HG03432 (cell line): ENCODE results near the gene ST6GALNAC6.
"Not testable (repeated sequence)": the region's sequence is repeated elsewhere in the genome, so short reads cannot be mapped to it uniquely, and the experiment has no call there.

Source experiments
- ATAC-seq: cut with Tn5 transposase; IDR thresholded peaks from one replicate; pipeline ENCODE4 v1.9.1; 2021; ENCODE audit warnings: mild to moderate bottlenecking, moderate library complexity; ENCODE audit not compliant: unreplicated experiment

Gene ST6GALNAC6

GRCh38 chr9:127860779-127861178 is 38.6 kb downstream of the ST6GALNAC6 start:
- no peak for ATAC-seq

DNA sequence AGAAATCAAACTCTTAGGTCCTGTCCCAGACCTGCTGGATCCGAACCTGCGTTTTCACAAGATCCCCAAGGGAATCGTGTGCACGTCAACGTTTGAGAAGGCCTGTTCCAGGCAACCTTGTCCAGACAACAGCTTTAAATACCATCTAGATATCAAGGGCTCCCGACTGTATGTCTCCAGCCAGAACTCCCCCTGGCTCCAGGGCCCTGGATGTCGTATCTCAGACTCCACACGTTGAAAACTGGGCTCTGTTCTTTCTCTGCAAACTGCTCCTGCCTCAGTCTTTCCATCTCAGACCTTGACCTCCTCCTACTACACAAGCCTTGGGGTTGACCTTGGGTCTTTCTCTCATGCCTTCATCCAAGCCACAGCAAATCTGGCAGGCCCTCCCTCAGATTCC is 39.1 kb downstream of the ST6GALNAC6 start:
- no peak for ATAC-seq

- no peak for ATAC-seq
Observed at GRCh38 chr9:127858041-127858512, 41.3 kb downstream of the ST6GALNAC6 start.

DNA sequence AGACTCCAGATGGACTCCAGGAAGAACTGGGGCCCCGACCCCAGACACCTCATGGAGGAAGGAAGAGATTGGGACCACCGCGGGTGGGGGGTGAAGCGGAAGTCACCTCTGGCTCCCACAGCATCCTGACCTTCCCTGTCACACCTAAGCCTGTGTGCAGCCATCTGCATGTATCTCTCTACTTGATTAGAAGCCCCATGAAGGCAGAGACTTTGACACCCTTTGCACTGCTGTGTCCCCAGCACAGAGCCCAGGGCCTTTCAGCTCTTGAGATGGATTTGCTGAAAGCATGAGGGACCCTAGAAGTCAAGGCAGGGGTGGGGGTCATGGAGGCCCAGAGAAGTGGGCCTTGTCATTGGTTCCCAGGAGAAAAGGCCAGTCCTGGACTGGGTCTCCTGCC is 42.1 kb downstream of the ST6GALNAC6 start:
- ATAC-seq, result no peak

- ATAC-seq, result no peak
Observed at GRCh38 chr9:127856729-127857116, 42.7 kb downstream of the ST6GALNAC6 start.

DNA sequence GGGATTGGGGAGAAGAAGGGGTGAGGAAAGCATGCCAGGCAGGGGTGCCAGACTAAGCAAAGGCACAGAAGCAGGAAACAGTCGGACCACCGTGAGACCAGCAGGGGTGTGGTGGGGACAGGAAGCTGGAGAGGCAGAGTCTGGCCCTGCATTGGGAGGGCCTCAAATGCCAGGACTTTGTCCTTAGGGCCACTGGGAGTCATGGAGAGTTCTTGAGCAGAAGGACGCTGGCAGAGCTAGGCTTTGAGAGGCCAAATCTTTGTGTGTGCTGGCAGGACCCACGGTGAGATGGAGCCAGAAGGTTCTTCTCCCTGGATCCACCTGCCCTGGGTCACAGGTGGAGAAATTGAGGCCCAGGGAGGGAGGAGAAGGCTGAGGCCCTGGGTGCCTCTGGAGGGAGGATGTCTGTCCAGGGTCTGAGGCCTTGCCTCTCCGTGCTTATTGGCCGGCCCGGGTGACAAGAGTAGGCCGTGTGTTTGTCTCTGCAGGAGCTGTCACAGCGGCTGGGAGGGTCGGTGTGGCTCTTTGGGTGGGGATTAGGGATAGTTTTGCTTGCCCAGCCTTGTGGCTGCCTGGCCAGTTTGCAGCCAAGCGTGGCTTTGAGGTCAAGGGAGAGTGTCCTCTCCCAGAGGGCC is 43.2 kb downstream of the ST6GALNAC6 start:
- no peak for ATAC-seq

- ATAC-seq, result no peak
Observed at GRCh38 chr9:127855522-127855921, 43.9 kb downstream of the ST6GALNAC6 start.

DNA sequence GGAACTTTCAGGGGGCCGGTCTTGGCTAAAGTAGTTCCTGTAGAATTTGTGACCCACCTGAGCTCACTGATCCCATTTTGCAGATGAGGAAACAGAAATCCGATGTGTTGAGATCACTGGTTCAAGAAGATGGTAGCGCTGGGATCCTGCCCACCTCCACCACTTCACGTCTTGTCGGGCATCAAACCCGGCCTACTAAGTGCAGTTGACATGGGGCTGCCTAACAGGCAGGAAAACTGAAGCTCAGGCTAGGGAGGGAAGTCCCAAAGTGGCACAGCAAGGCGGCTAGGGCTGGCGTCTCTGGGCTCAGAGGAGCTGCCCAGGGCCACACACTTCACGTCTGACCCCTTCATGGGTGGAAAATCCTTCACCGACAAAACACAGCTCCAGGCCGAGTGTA is 44.4 kb downstream of the ST6GALNAC6 start:
- no peak for ATAC-seq

- ATAC-seq, result no peak
Observed at GRCh38 chr9:127854184-127854806, 45.1 kb downstream of the ST6GALNAC6 start, which contains the start of gene ENG. ENG (minus strand) TSS chr9:127854658; CDS start chr9:127854355, 303 bp downstream.

- no peak for ATAC-seq
Observed at GRCh38 chr9:127853312-127854183, 45.9 kb downstream of the ST6GALNAC6 start.

DNA sequence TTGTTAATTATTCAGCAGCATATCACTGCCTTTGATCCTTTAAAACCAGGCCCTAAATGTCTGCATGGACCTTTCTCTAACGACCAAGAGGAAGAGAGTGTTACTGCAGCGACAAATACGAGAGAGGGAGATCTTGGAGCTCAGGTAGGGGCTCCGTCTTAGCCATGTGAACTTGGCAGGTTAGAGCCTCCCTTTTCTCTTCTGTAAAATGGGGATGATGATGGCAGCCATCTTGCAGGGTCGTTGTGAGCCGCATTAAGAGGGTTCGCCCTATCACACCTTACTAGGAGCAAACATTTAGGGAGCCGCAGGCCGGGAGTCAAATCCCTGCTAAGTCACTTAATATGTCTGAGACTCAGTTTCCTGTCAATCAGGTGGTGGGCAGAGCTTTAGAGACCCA is 46.6 kb downstream of the ST6GALNAC6 start:
- no peak for ATAC-seq

GRCh38 chr9:127850286-127850830 is 49.0 kb downstream of the ST6GALNAC6 start:
- ATAC-seq, result no peak

DNA sequence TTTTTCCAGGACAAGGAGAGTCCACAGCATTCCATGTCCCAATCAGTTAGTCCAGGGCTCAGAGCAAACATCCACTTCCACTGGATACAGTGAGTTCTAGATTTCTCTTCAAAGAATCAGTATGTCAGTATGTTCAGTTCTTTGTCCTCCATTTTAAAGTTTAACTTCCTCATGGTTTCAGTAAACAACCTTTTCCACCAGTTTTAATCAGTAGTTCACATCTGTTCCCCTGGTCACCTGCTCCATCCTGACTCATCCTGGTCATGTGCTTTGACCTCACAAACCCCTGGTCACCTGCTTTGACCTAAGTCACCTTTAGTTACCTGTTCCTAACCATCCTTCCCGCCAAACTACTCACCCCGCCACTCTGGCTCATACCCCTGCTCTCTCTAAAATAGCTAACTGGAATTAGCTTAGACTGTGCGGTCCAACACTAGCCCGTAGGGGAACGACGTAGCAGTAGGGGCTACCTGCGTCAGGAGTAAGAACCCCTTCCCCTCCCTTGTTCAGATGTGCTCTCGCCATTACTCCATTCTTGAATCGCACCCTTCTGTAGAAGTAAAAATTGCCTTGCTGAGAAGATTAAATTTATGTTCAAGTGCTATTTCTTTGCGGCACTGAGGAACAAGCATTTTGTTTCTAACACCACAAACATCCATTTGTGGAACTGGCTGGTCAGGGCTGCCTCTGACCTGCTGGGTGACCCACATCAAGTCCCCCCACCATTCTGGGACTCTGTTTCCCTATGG is 50.5 kb downstream of the ST6GALNAC6 start:
- ATAC-seq, result no peak

- ATAC-seq, result no peak
Observed at GRCh38 chr9:127847833-127848755, 51.3 kb downstream of the ST6GALNAC6 start.

GRCh38 chr9:127847178-127847510 is 52.3 kb downstream of the ST6GALNAC6 start:
- no peak for ATAC-seq

DNA sequence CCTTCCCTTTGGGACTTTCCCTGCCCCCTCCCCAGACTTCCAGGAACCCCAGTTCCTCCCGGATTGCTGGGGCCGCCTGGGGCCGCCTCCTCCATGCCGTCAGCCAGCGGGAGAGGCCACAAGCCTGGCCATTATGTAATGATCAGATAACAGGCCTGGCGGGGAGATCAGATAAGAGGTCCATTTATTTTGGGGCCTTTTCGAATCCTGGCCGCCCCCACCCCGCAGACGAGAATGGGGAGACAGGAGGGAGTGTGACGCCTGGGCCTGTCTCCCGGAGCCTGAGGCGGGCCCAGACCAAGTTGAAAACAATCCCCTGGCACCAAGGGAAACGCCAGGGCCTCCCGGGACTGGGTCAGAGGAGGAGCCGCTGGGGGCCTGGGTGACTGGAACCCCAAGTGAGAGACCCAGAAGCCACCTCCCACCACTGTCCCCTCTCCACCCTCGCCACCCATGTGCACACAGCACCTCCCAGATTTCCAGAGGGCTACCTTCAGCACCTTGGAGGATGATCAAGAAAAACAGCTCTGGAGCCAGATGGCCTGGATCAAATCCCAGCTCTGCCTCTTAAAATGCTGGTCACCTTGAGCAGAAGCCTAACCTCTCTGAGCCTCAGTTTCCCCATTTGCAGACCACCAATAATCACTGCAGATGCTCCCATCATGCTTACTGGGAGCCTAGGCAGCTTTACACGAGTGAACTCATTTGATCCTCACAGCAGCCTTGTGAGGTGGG is 52.8 kb downstream of the ST6GALNAC6 start:
- no peak for ATAC-seq

GRCh38 chr9:127845619-127846018 is 53.8 kb downstream of the ST6GALNAC6 start:
- not testable (repeated sequence) for ATAC-seq

DNA sequence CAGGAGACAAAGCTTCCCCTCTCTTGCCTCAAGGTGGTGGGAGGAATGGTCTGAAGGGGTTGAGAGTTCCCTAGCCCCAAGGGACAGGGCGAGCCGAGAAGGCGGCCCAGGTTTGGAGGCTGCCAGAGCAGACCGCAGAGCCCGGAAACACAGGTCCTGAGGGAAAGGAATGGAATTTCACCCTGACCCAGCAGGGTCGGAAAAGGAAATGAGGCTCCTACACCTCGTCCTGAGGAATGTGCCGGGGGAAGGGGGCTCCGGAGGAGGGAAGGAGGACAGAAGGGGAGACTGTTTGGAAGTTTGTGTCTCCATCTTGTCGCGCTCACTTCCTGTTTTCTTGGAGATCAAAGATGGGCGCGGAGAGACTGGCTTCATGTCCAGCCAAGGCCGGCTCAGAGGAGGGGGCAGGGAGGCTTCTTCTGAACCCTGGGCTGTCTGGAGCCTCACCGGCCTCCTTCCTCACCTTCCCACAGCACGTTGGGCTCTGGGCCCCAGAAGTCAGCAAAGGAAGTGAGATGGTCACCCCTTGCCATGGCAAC is 54.5 kb downstream of the ST6GALNAC6 start:
- no peak for ATAC-seq
